ENCODE results near the gene MTMR1.

DNA sequence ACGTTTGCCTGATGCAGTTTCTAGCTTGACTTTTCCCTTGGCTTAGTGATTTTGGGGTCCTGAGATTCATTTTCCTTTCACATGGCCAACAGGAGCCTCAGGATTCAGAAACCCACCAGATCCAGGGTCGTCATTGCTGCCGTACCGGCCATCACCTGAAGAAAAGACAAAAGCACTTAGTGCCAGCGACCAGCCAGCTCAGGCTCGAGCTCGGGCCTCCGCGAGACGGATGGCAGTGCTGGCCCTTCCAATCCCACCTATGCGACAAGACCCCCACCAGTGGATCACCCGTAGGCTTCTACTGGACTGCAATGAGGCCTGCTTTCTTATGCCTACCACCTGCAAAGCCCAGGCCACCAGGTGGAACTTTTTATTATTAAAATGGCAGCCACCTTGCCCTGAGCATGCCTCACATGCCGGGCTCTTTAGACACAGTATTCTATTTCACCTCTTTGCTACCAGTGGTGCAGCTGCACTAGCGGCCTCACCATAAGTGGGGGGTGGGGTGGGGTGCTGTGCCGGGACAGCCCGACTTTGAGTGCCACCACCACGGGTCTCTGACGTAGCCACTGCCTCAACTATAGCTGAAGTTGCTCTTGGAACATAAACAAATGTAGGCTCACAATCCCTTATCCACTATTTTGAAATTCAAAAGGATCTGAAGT, 84.3 kb downstream of the MTMR1 start:
- TF ChIP-seq, protein P1, sequence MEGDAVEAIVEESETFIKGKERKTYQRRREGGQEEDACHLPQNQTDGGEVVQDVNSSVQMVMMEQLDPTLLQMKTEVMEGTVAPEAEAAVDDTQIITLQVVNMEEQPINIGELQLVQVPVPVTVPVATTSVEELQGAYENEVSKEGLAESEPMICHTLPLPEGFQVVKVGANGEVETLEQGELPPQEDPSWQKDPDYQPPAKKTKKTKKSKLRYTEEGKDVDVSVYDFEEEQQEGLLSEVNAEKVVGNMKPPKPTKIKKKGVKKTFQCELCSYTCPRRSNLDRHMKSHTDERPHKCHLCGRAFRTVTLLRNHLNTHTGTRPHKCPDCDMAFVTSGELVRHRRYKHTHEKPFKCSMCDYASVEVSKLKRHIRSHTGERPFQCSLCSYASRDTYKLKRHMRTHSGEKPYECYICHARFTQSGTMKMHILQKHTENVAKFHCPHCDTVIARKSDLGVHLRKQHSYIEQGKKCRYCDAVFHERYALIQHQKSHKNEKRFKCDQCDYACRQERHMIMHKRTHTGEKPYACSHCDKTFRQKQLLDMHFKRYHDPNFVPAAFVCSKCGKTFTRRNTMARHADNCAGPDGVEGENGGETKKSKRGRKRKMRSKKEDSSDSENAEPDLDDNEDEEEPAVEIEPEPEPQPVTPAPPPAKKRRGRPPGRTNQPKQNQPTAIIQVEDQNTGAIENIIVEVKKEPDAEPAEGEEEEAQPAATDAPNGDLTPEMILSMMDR (IDR thresholded peaks at IDR 0.05; ENCODE audit: insufficient read depth, low read length, poor library complexity, severe bottlenecking): no peak
- no peak for TF ChIP-seq EZH2phosphoT487 (conservative IDR thresholded peaks at IDR 0.05; ENCODE audit: low read length)
